IMR-90 (cell line): Measurements from ENCODE around the gene MYCBP2. TPM values are rescaled to one million over a fixed set of nuclear protein-coding genes. Genes with fewer than 3 reads are reported as not detected.

Experiments used
- ATAC-seq: fragments of 200-7000 bp; cut with Tn5 transposase; 2 replicates; pipeline ENCODE4 v1.9.1; 2020; ENCODE audit warnings: low read depth, mild to moderate bottlenecking, moderate library complexity
- BruUV-seq: library from RNA; stranded (reverse); fragments of 400-500 nt; replicated peaks from 2 replicates; lab custom pipeline; 2021; lab: Mats Ljungman, UMichigan
- CTCF ChIA-PET: fragments of 300-600 bp; formaldehyde crosslinking; extraction: SDS; loops from one replicate; lab custom pipeline; 2021; ENCODE audit warnings: antibody characterized with exemption; lab: Yijun Ruan, JAX
- POLR2A ChIA-PET: fragments of 300-600 bp; sonication (Branson Sonifier 250); formaldehyde crosslinking; loops from one replicate; lab custom pipeline; 2022; ENCODE audit warnings: antibody characterized with exemption; ENCODE audit not compliant: unreplicated experiment; lab: Charles Lee
- DNase-seq: peaks from one replicate; pipeline ENCODE4 v3.0.0; 2013
- H2AFZ ChIP-seq: replicated peaks from 2 replicates; pipeline ENCODE3; 2013; ENCODE audit warnings: low read length, mild to moderate bottlenecking; ENCODE audit not compliant: poor library complexity
- H2AK5ac ChIP-seq: 2 replicates; pipeline ENCODE4 v1.6.1; 2013; ENCODE audit warnings: low read depth, low read length, inconsistent platforms
- H2AK9ac ChIP-seq: replicated peaks from 2 replicates; pipeline ENCODE3; 2013; ENCODE audit warnings: mild to moderate bottlenecking, low read depth, low read length, moderate library complexity; ENCODE audit not compliant: poor library complexity
- H2BK120ac ChIP-seq: 2 replicates; pipeline ENCODE4 v1.6.1; 2013; ENCODE audit warnings: low read depth, low read length, inconsistent platforms
- H2BK15ac ChIP-seq: 3 replicates; pipeline ENCODE4 v1.6.1; 2013; ENCODE audit warnings: low read depth, low read length, inconsistent platforms
- H2BK20ac ChIP-seq: 2 replicates; pipeline ENCODE4 v1.6.1; 2013; ENCODE audit warnings: low read depth, mild to moderate bottlenecking, inconsistent platforms, low read length, moderate library complexity
- H2BK5ac ChIP-seq: 2 replicates; pipeline ENCODE4 v1.6.1; 2013; ENCODE audit warnings: mild to moderate bottlenecking, low read depth, low read length, inconsistent platforms; ENCODE audit not compliant: poor library complexity, severe bottlenecking
- H3K14ac ChIP-seq: replicated peaks from 2 replicates; pipeline ENCODE4 v1.6.1; 2013; ENCODE audit warnings: low read depth, low read length, inconsistent platforms
- H3K18ac ChIP-seq: 2 replicates; pipeline ENCODE4 v1.6.1; 2013; ENCODE audit warnings: low read depth, low read length, control low read depth
- H3K23ac ChIP-seq: 2 replicates; pipeline ENCODE4 v1.6.1; 2013; ENCODE audit warnings: low read depth, low read length, inconsistent platforms
- H3K27ac ChIP-seq: 2 replicates; pipeline ENCODE4 v1.5.1; 2013; ENCODE audit warnings: mild to moderate bottlenecking, control low read depth, low read length; ENCODE audit not compliant: insufficient read depth
- H3K27me3 ChIP-seq: 2 replicates; pipeline ENCODE4 v1.6.1; 2013; ENCODE audit warnings: low read length; ENCODE audit not compliant: control insufficient read depth, insufficient read depth
- H3K36me3 ChIP-seq: 2 replicates; pipeline ENCODE4 v1.6.1; 2013; ENCODE audit warnings: low read length, mixed read lengths; ENCODE audit not compliant: control insufficient read depth, insufficient read depth
- H3K4ac ChIP-seq: 2 replicates; pipeline ENCODE4 v1.6.1; 2013; ENCODE audit warnings: low read depth, low read length, inconsistent platforms
- H3K4me1 ChIP-seq: 2 replicates; pipeline ENCODE4 v1.6.1; 2013; ENCODE audit warnings: low read length, mixed read lengths; ENCODE audit not compliant: control insufficient read depth, insufficient read depth
- H3K4me2 ChIP-seq: 2 replicates; pipeline ENCODE4 v1.6.1; 2013; ENCODE audit warnings: low read depth, mild to moderate bottlenecking, control low read depth, low read length, moderate library complexity
- H3K4me3 ChIP-seq: 2 replicates; pipeline ENCODE4 v1.5.1; 2013; ENCODE audit warnings: low read depth, mild to moderate bottlenecking, control low read depth, low read length, moderate library complexity; ENCODE audit not compliant: insufficient read depth
- H3K56ac ChIP-seq: 2 replicates; pipeline ENCODE4 v1.6.1; 2013; ENCODE audit warnings: low read length, inconsistent platforms; ENCODE audit not compliant: insufficient read depth; ENCODE audit errors: extremely low read depth
- H3K79me1 ChIP-seq, 2 experiments: 2 replicates each; pipeline ENCODE4 v1.6.1; 2013; ENCODE audit warnings: low read length in 2 of 2, inconsistent platforms in 1 of 2, low read depth in 1 of 2
- H3K9ac ChIP-seq: 2 replicates; pipeline ENCODE4 v1.6.1; 2013; ENCODE audit warnings: low read depth, low read length, control low read depth
- H3K9me1 ChIP-seq: 2 replicates; pipeline ENCODE4 v1.6.1; 2013; ENCODE audit warnings: low read length, inconsistent platforms; ENCODE audit not compliant: insufficient read depth
- H3K9me3 ChIP-seq: 2 replicates; pipeline ENCODE4 v1.6.1; 2013; ENCODE audit warnings: low read length; ENCODE audit not compliant: control insufficient read depth, insufficient read depth
- H4K20me1 ChIP-seq: 2 replicates; pipeline ENCODE4 v1.6.1; 2013; ENCODE audit warnings: low read length, inconsistent platforms; ENCODE audit not compliant: insufficient read depth
- H4K5ac ChIP-seq: 2 replicates; pipeline ENCODE4 v1.6.1; 2013; ENCODE audit warnings: mild to moderate bottlenecking, low read depth, low read length, control low read depth
- H4K8ac ChIP-seq, 2 experiments: 2 replicates each; pipeline ENCODE4 v1.6.1; 2013; ENCODE audit warnings: low read depth in 2 of 2, low read length in 2 of 2, control low read depth in 1 of 2, inconsistent platforms in 1 of 2
- H4K91ac ChIP-seq: 2 replicates; pipeline ENCODE4 v1.6.1; 2013; ENCODE audit warnings: low read depth, low read length, inconsistent platforms; ENCODE audit not compliant: insufficient read depth
- BHLHE40 ChIP-seq: fragments of 150-350 bp; IDR thresholded peaks from 2 replicates; pipeline ENCODE4 v1.6.1; 2016; ENCODE audit warnings: mild to moderate bottlenecking, low read depth, low read length
- CEBPB ChIP-seq: IDR thresholded peaks from 2 replicates; pipeline ENCODE4 v1.6.1; 2012; ENCODE audit warnings: low read depth, low read length, improper control_type of control experiment
- CHD1 ChIP-seq: IDR thresholded peaks from 2 replicates; pipeline ENCODE4 v1.6.1; 2012; ENCODE audit warnings: low read depth, low read length, improper control_type of control experiment
- FOS ChIP-seq: fragments of 150-350 bp; IDR thresholded peaks from 2 replicates; pipeline ENCODE4 v1.6.1; 2016; ENCODE audit warnings: low read depth, low read length
- MAFK ChIP-seq: IDR thresholded peaks from 2 replicates; pipeline ENCODE4 v1.6.1; 2012; ENCODE audit warnings: low read depth, low read length, improper control_type of control experiment
- MAZ ChIP-seq: IDR thresholded peaks from 2 replicates; pipeline ENCODE4 v1.6.1; 2012; ENCODE audit warnings: low read depth, mild to moderate bottlenecking, low read length, improper control_type of control experiment, moderate library complexity, borderline replicate concordance
- MXI1 ChIP-seq: IDR thresholded peaks from 2 replicates; pipeline ENCODE4 v1.6.1; 2012; ENCODE audit warnings: low read depth, mild to moderate bottlenecking, low read length, moderate library complexity, borderline replicate concordance
- NFE2L2 ChIP-seq: fragments of 150-350 bp; IDR thresholded peaks from 2 replicates; pipeline ENCODE4 v1.6.1; 2016; ENCODE audit warnings: low read depth, mild to moderate bottlenecking, low read length
- POLR2A ChIP-seq: IDR thresholded peaks from 2 replicates; pipeline ENCODE4 v1.6.1; 2012; ENCODE audit warnings: mild to moderate bottlenecking, low read depth, low read length
- RAD21 ChIP-seq: IDR thresholded peaks from 2 replicates; pipeline ENCODE4 v1.6.1; 2012; ENCODE audit warnings: low read length, improper control_type of control experiment
- RCOR1 ChIP-seq: IDR thresholded peaks from 2 replicates; pipeline ENCODE4 v1.6.1; 2012; ENCODE audit warnings: mild to moderate bottlenecking, low read length, improper control_type of control experiment; ENCODE audit not compliant: insufficient replicate concordance
- RFX5 ChIP-seq: IDR thresholded peaks from 2 replicates; pipeline ENCODE4 v1.8.0; 2012; ENCODE audit warnings: low read depth, mild to moderate bottlenecking, low read length, moderate library complexity
- SMC3 ChIP-seq: fragments of 150-350 bp; IDR thresholded peaks from 2 replicates; pipeline ENCODE4 v1.6.1; 2016; ENCODE audit warnings: low read depth, mild to moderate bottlenecking, antibody characterized with exemption, low read length, moderate library complexity
- WGBS, 2 experiments: methylation state at CpG; one replicate each; pipeline versions ENCODE4 v1.1.5 to v1.1.7; 2013; ENCODE audit warnings: missing lambda C conversion rate in 2 of 2; ENCODE audit not compliant: insufficient read length in 1 of 2; ENCODE audit errors: extremely low coverage in 2 of 2; 5-methylcytosine and 5-hydroxymethylcytosine counted together
- dilution Hi-C: fragments of 300-500 bp; cut with HindIII; formaldehyde crosslinking; loops from one replicate; pipeline ENCODE4 v1.14.3; 2018; ENCODE audit warnings: low sequenced_read_pairs; ENCODE audit not compliant: unreplicated experiment
- in situ Hi-C: fragments of 300-500 bp; cut with MboI; formaldehyde crosslinking; loops from 3 replicates; pipeline ENCODE4 v1.14.3; 2019; ENCODE audit warnings: low sequenced_read_pairs, inconsistent platforms, mixed read lengths
- intact Hi-C: fragments of 100-400 bp; cut with micrococcal nuclease; formaldehyde crosslinking; loops from 2 replicates; pipeline ENCODE4 v1.10.0; 2022
- polyA plus RNA-seq, 3 experiments: library from polyadenylated mRNA; depleted of rRNA; stranded (reverse); fragments of >200 nt; gene quantifications; 2 replicates each; pipeline ENCODE4 v1.2.3, GENCODE V29; 2012; ENCODE audit warnings: low replicate concordance in 1 of 3
- total RNA-seq: library from RNA; depleted of rRNA; stranded (reverse); fragments of >200 nt; gene quantifications from 2 replicates; pipeline ENCODE4 v1.2.3, GENCODE V29; 2012
- TF ChIP-seq, protein P1 (sequence below): conservative IDR thresholded peaks from 2 replicates; pipeline ENCODE4 v1.5.1; 2012; ENCODE audit warnings: mild to moderate bottlenecking, low read depth, low read length, improper control_type of control experiment

The MYCBP2 gene
- total and polyA plus RNA-seq, 2 of the 4 experiments (the other 2 are of a cell fraction): 20.1 to 43.2 TPM

DNA sequence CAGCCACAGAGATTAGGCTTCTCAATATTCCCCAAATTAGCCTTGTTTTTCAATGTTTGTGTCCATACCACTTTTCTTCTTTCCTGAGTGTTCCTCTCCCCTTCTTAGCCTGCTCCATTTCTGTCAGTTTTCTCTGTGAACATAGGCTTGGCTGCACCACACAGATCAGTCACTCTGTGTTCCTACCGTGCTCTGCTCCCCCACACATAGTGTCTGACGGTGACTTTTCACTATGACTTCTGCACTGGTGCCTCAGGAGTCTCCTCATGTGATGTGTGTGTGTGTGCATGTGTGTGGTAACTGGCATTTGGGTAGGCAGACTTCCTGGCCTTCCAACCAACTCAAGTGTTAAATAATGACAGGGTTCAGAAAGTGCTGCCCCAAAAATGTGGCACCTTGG lies 47.9 kb upstream of the MYCBP2 start:
- intact Hi-C loops: no loop called here
- no CpG with 5 or more reads among the region's 2 CpGs for WGBS, 2 experiments

More for the DNA sequence above, 47.9 kb upstream of the MYCBP2 start:
- no peak overlapping the region for H3K4me2 ChIP-seq
- no peak overlapping the region for H3K27ac ChIP-seq
- ChIA-PET POLR2A (no interaction called here), CTCF (interaction anchor here (0.7 kb wide), 1 partner anchor 91 kb away, joined by 3 read pairs; no protein-coding TSS in a partner anchor)
- no peaks in the 10 kb centered on the region for H3K79me1 ChIP-seq
- no TSS peak for BruUV-seq
- H3K4me1 ChIP-seq: no peaks in the 10 kb centered on the region
- TF ChIP-seq BHLHE40 (no peak), RFX5 (no peak), RAD21 (no peak), SMC3 (no peak), FOS (no peak), CEBPB (no peak), NFE2L2 (no peak), MXI1 (no peak), CHD1 (no peak), POLR2A (no peak), MAFK (no peak), MAZ (no peak), RCOR1 (no peak)
- TF ChIP-seq, protein P1, sequence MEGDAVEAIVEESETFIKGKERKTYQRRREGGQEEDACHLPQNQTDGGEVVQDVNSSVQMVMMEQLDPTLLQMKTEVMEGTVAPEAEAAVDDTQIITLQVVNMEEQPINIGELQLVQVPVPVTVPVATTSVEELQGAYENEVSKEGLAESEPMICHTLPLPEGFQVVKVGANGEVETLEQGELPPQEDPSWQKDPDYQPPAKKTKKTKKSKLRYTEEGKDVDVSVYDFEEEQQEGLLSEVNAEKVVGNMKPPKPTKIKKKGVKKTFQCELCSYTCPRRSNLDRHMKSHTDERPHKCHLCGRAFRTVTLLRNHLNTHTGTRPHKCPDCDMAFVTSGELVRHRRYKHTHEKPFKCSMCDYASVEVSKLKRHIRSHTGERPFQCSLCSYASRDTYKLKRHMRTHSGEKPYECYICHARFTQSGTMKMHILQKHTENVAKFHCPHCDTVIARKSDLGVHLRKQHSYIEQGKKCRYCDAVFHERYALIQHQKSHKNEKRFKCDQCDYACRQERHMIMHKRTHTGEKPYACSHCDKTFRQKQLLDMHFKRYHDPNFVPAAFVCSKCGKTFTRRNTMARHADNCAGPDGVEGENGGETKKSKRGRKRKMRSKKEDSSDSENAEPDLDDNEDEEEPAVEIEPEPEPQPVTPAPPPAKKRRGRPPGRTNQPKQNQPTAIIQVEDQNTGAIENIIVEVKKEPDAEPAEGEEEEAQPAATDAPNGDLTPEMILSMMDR: no peak
- no peak overlapping the region for H3K18ac ChIP-seq
- H3K27me3 ChIP-seq: no peaks in the 10 kb centered on the region; the same call in 1 of the 2 replicates
- no peak overlapping the region for H2AK5ac ChIP-seq
- in situ Hi-C loops: no loop called here
- no peak overlapping the region for H2AK9ac ChIP-seq
- H4K20me1 ChIP-seq: no peaks in the 10 kb centered on the region
- H3K23ac ChIP-seq: no peak overlapping the region
- H3K9me3 ChIP-seq: no peaks in the 10 kb centered on the region
- H3K9ac ChIP-seq: no peak overlapping the region
- no peak overlapping the region for H2AFZ ChIP-seq
- no peak overlapping the region for H2BK5ac ChIP-seq
- H4K91ac ChIP-seq: no peak overlapping the region
- no peaks in the 10 kb centered on the region for H3K36me3 ChIP-seq
- no peaks in the 10 kb centered on the region for H3K9me1 ChIP-seq
- no peak overlapping the region for H3K4ac ChIP-seq
- no peak for DNase-seq
- no peak overlapping the region for H4K8ac ChIP-seq
- H3K14ac ChIP-seq: no peak overlapping the region
- H3K4me3 ChIP-seq: no peak overlapping the region
- dilution Hi-C loops: no loop called here
- no peak overlapping the region for H4K5ac ChIP-seq
- no peak overlapping the region for H2BK120ac ChIP-seq
- no peak overlapping the region for H2BK15ac ChIP-seq
- H2BK20ac ChIP-seq: no peak overlapping the region
- H3K56ac ChIP-seq: no peak overlapping the region
- ATAC-seq: no peak
